Naive thymus-derived CD4-positive, alpha-beta T cell (primary cell): ENCODE measurements around the gene GPR157. TPM values are rescaled to one million over a fixed set of nuclear protein-coding genes. Genes with fewer than 3 reads are reported as not detected.

ENCODE experiments used
- ATAC-seq: fragments of 150-1000 bp; cut with Tn5 transposase; 2 replicates; pipeline ENCODE4 v1.10.0; 2021; ENCODE audit warnings: mild to moderate bottlenecking, moderate library complexity
- CTCF ChIA-PET: fragments of 350-600 bp; sonication (Branson Sonifier 250); formaldehyde crosslinking; loops from one replicate; lab custom pipeline; 2021; ENCODE audit warnings: antibody characterized with exemption; lab: Charles Lee
- POLR2A ChIA-PET: fragments of 350-600 bp; sonication (Branson Sonifier 250); formaldehyde crosslinking; loops from one replicate; lab custom pipeline; 2021; ENCODE audit warnings: antibody characterized with exemption, inconsistent platforms; lab: Charles Lee
- DNase-seq, 9 donors: peaks; one replicate each; pipeline versions ENCODE4 v3.0.0 to v3.0.0-alpha.2; 2020 to 2022; ENCODE audit warnings: mixed read lengths in 1 of 9
- H3K27ac ChIP-seq: one replicate; pipeline ENCODE4 v1.7.0; 2013; ENCODE audit warnings: mild to moderate bottlenecking, low read depth, low read length, moderate library complexity
- H3K27me3 ChIP-seq, 2 donors: one replicate each; pipeline ENCODE4 v1.7.0; 2013; ENCODE audit warnings: low read length in 2 of 2, mild to moderate bottlenecking in 2 of 2, moderate library complexity in 2 of 2; ENCODE audit not compliant: control insufficient read depth in 2 of 2, insufficient read depth in 2 of 2
- H3K36me3 ChIP-seq, 3 experiments: 1 replicate in 2 of 3; 2 replicates in 1 of 3; pipeline ENCODE4 v1.7.0; 2013; ENCODE audit warnings: low read length in 3 of 3, mild to moderate bottlenecking in 3 of 3, moderate library complexity in 1 of 3; ENCODE audit not compliant: insufficient read depth in 3 of 3, control insufficient read depth in 2 of 3
- H3K4me1 ChIP-seq, 2 donors: one replicate each; pipeline ENCODE4 v1.7.0; 2013; ENCODE audit warnings: low read length in 2 of 2, mild to moderate bottlenecking in 2 of 2, moderate library complexity in 1 of 2; ENCODE audit not compliant: control insufficient read depth in 2 of 2, insufficient read depth in 2 of 2
- H3K4me3 ChIP-seq: 2 replicates; pipeline ENCODE4 v1.7.0; 2013; ENCODE audit warnings: mild to moderate bottlenecking, low read length
- H3K9me3 ChIP-seq, 3 experiments: 1 replicate in 2 of 3; 2 replicates in 1 of 3; pipeline ENCODE4 v1.7.0; 2013; ENCODE audit warnings: low read length in 3 of 3; ENCODE audit not compliant: control insufficient read depth in 2 of 3
- H3K27ac Mint-ChIP-seq, 9 donors: one replicate each; pipeline ENCODE4 v1.8.0; 2020 to 2022; ENCODE audit warnings: mixed read lengths in 9 of 9, mild to moderate bottlenecking in 8 of 9, moderate library complexity in 5 of 9, inconsistent platforms in 2 of 9
- H3K27me3 Mint-ChIP-seq, 5 donors: one replicate each; pipeline ENCODE4 v1.8.0; 2021 to 2022; ENCODE audit warnings: mixed read lengths in 5 of 5, mild to moderate bottlenecking in 1 of 5
- H3K36me3 Mint-ChIP-seq, 5 donors: one replicate each; pipeline ENCODE4 v1.8.0; 2020 to 2022; ENCODE audit warnings: mixed read lengths in 5 of 5, mild to moderate bottlenecking in 3 of 5, inconsistent platforms in 1 of 5
- H3K4me1 Mint-ChIP-seq, 7 donors: one replicate each; pipeline ENCODE4 v1.8.0; 2020 to 2022; ENCODE audit warnings: mixed read lengths in 7 of 7, mild to moderate bottlenecking in 3 of 7, inconsistent platforms in 1 of 7
- H3K4me3 Mint-ChIP-seq, 10 donors: one replicate each; pipeline ENCODE4 v1.8.0; 2020 to 2022; ENCODE audit warnings: mild to moderate bottlenecking in 10 of 10, mixed read lengths in 10 of 10, moderate library complexity in 6 of 10, inconsistent platforms in 2 of 10
- H3K9me3 Mint-ChIP-seq, 11 donors: one replicate each; pipeline ENCODE4 v1.8.0; 2020 to 2022; ENCODE audit warnings: mixed read lengths in 11 of 11, mild to moderate bottlenecking in 4 of 11, inconsistent platforms in 1 of 11, moderate library complexity in 1 of 11
- intact Hi-C, 2 donors: fragments of 100-400 bp; cut with micrococcal nuclease; formaldehyde crosslinking; loops; one replicate each; pipeline ENCODE4 v1.15.1; 2023
- polyA plus RNA-seq, 2 donors: library from polyadenylated mRNA; unstranded; fragments of 300-500 nt; fragmentation: Illumina TruSeq; gene quantifications; one replicate each; pipeline ENCODE4 v1.2.3, GENCODE V29; 2021
- total RNA-seq, 6 experiments: library from RNA in 5 of 6; stranded (reverse) in 5 of 6; gene quantifications; 1 replicate in 5 of 6; 2 replicates in 1 of 6; pipeline ENCODE4 v1.2.3 and lab custom pipeline; 2021 to 2026

Gene GPR157
- total and polyA plus RNA-seq, 7 experiments from 2014 or later = 1.4 to 14.1 (median 5.2) TPM

DNA sequence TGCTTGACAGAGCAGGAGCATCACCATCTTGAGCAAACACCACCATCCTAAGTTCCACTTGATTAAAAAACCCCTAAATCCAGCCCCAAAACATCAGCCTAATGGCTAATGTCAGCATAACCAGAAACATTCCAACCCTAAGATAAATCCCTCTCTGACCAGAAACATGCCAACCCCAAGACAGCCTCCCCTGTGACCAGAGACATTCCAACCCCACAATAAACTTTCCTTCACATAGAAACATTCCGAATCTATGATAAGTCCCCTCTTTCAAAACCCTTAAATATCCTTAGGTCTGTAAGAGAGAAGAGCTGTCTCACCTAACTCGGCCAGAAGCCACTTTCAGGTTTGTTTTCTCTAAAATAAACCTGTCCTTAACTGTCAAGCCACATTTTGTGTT lies 42.1 kb downstream of the GPR157 start:
- ChIA-PET POLR2A (interaction anchor here (0.6 kb wide), 1 partner anchor 159 kb away, joined by 4 read pairs; no protein-coding TSS in a partner anchor), CTCF (no interaction called here)
- DNase-seq = no peak
- Histone ChIP-seq H3K27me3 (no peaks in the 10 kb centered on the region), H3K27ac (no peak overlapping the region), H3K4me3 (no peak overlapping the region), H3K36me3 (no peaks in the 10 kb centered on the region), H3K4me1 (no peaks in the 10 kb centered on the region), H3K9me3 (no peaks in the 10 kb centered on the region)
- Mint-ChIP-seq H3K4me3 (no peak overlapping the region), H3K4me1 (peaks cover 8 to 21% (median 13%) of the 10 kb centered on the region in 7 donors), H3K9me3 (no peaks in the 10 kb centered on the region), H3K27ac (peak overlapping the region in 1 of 9 donors; percentile 60), H3K27me3 (peaks cover 5 to 31% (median 5%) of the 10 kb centered on the region in 5 donors), H3K36me3 (peaks cover 0 to 1% (median 0%) of the 10 kb centered on the region in 5 donors)
- ATAC-seq = no peak
- intact Hi-C loops = no loop called here

DNA sequence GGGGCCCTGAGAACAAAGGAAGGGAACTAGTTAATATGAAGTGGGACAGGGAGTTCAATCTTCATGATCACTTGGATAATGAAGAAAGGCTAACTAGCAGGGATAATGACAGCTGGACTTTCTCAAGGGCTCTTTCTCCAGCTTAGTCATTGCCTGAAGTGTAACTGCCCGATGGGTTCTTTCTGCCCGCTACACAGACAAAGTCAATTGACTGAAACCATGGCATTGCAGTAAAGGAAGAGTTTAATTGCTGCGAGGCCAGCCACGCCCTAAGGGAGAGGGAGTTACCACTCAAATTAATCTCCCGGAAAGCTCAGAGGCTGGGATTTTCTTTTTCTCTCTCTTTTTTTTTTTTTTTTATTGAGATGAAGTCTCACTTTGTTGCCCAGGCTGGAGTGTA lies 42.9 kb downstream of the GPR157 start:
- Histone ChIP-seq H3K27ac (no peak overlapping the region), H3K4me3 (no peak overlapping the region), H3K27me3 (no peaks in the 10 kb centered on the region), H3K4me1 (no peaks in the 10 kb centered on the region), H3K9me3 (no peaks in the 10 kb centered on the region), H3K36me3 (no peaks in the 10 kb centered on the region)
- intact Hi-C loops = no loop called here
- Mint-ChIP-seq H3K27ac (no peak overlapping the region), H3K9me3 (no peaks in the 10 kb centered on the region), H3K4me3 (no peak overlapping the region), H3K27me3 (peaks cover 5 to 31% (median 5%) of the 10 kb centered on the region in 5 donors), H3K36me3 (peaks cover 0 to 1% (median 0%) of the 10 kb centered on the region in 5 donors), H3K4me1 (peaks cover 10 to 26% (median 13%) of the 10 kb centered on the region in 7 donors)
- DNase-seq = no peak
- ChIA-PET POLR2A (no interaction called here), CTCF (no interaction called here)
- ATAC-seq = no peak

DNA sequence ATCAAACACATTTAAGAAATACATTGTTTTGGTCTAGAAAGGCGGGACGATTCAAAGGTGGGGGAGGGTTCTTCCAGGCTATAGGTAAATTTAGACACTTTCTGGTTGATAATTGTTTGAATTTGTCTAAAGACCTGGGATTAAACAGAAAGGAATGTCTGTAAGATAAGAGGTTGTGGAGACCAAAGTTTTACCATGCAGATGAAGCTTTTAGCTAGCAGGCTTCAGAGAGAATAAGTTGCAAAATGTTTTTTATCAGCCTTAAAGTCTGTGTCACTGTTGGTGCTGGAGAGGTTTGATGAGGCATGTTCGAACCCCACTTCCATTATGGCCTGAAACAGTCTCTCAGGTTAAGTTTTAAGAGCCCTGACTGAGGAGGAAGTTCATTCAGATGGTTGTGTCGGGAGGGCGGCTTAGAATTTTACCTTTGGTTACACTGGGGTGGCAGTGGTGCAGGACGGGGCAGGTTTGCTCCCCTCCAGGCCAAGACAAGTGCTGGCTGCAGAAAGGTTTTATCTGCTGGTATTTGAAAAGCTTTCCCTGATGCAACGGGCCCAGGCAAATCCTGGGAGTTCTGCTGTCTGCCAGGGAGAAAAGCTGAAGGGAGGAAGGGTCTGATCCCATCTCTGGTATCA lies 43.5 kb downstream of the GPR157 start:
- Histone ChIP-seq H3K27ac (no peak overlapping the region), H3K9me3 (no peaks in the 10 kb centered on the region), H3K36me3 (no peaks in the 10 kb centered on the region), H3K4me1 (no peaks in the 10 kb centered on the region), H3K27me3 (no peaks in the 10 kb centered on the region), H3K4me3 (no peak overlapping the region)
- intact Hi-C loops = no loop called here
- no peak overlapping the region for H3K4me3 Mint-ChIP-seq
- peaks cover 0 to 2% (median 0%) of the 10 kb centered on the region in 5 donors for H3K36me3 Mint-ChIP-seq
- POLR2A ChIA-PET = no interaction called here
- DNase-seq (no peak), ATAC-seq (no peak)
- peaks cover 5 to 31% (median 5%) of the 10 kb centered on the region in 5 donors for H3K27me3 Mint-ChIP-seq
- CTCF ChIA-PET = no interaction called here
- peak overlapping the region in 1 of 9 donors; percentile 13 for H3K27ac Mint-ChIP-seq
- no peaks in the 10 kb centered on the region for H3K9me3 Mint-ChIP-seq
- peaks cover 10 to 30% (median 13%) of the 10 kb centered on the region in 7 donors for H3K4me1 Mint-ChIP-seq

DNA sequence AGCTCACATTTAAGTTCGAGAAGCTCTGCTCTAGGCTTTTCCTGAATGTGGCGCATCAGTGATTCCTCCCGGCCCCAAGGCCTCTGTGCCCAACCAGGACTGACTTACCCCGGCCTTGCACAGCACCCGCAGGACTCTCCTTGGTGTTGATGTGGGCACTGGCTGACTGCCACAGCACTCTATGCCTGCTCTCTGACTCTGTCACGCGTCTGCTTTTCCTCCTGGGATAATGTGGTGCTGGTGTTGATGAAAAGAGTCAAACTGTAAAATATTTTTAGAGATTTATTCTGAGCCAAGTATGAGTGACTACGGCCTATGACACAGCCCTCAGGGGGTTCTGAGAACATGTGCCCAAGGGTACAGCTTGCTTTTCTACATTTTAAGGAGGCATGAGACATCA lies 44.0 kb downstream of the GPR157 start:
- no peaks in the 10 kb centered on the region for H3K4me1 ChIP-seq
- Mint-ChIP-seq H3K27ac (peak overlapping the region in 1 of 9 donors; percentile 13), H3K4me3 (no peak overlapping the region), H3K36me3 (peaks cover 0 to 5% (median 0%) of the 10 kb centered on the region in 5 donors), H3K4me1 (peaks cover 10 to 33% (median 13%) of the 10 kb centered on the region in 7 donors), H3K9me3 (no peaks in the 10 kb centered on the region), H3K27me3 (peaks cover 5 to 32% (median 5%) of the 10 kb centered on the region in 5 donors)
- ATAC-seq (no peak), DNase-seq (no peak)
- intact Hi-C loops = no loop called here
- H3K27me3 ChIP-seq = no peaks in the 10 kb centered on the region
- no peak overlapping the region for H3K27ac ChIP-seq
- no peak overlapping the region for H3K4me3 ChIP-seq
- ChIA-PET POLR2A (no interaction called here), CTCF (no interaction called here)
- H3K9me3 ChIP-seq = no peaks in the 10 kb centered on the region
- no peaks in the 10 kb centered on the region for H3K36me3 ChIP-seq

DNA sequence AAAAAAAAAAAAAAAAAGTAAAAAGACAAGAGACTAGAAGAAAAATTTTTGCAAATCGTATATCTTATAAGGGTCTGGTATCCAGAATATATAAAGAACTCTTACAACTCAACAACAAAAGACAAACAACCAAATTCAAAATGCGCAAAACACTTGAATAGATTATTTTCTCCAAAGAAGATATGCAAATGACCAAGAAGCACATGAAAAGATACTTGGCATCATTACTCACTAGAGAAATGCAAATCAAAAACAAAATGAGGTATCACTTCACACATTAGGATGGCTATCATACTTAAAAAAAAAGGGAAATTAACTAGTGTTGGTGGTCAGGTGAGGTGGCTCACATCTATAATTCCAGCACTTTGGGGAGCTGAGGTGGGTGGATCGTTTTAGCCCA lies 47.4 kb downstream of the GPR157 start:
- Mint-ChIP-seq H3K9me3 (no peaks in the 10 kb centered on the region), H3K36me3 (peaks cover 0 to 10% (median 0%) of the 10 kb centered on the region in 5 donors), H3K27me3 (peaks cover 1 to 19% (median 11%) of the 10 kb centered on the region in 5 donors), H3K27ac (peak overlapping the region in 1 of 9 donors; percentile 32), H3K4me1 (peaks cover 18 to 59% (median 28%) of the 10 kb centered on the region in 7 donors), H3K4me3 (no peak overlapping the region)
- no peak overlapping the region for H3K27ac ChIP-seq
- CTCF ChIA-PET = interaction anchor here (0.6 to 0.7 kb wide), 2 partner anchors 26 to 1856 kb away, joined by 3 to 5 read pairs; no protein-coding TSS in a partner anchor
- POLR2A ChIA-PET = interaction anchor here (0.7 kb wide), 1 partner anchor 470 kb away, joined by 5 read pairs; no protein-coding TSS in a partner anchor
- no peak overlapping the region for H3K4me3 ChIP-seq
- no peaks in the 10 kb centered on the region for H3K9me3 ChIP-seq
- no peaks in the 10 kb centered on the region for H3K27me3 ChIP-seq
- ATAC-seq = no peak
- DNase-seq = no peak
- intact Hi-C loops = no loop called here
- H3K4me1 ChIP-seq = no peaks in the 10 kb centered on the region
- no peaks in the 10 kb centered on the region for H3K36me3 ChIP-seq

DNA sequence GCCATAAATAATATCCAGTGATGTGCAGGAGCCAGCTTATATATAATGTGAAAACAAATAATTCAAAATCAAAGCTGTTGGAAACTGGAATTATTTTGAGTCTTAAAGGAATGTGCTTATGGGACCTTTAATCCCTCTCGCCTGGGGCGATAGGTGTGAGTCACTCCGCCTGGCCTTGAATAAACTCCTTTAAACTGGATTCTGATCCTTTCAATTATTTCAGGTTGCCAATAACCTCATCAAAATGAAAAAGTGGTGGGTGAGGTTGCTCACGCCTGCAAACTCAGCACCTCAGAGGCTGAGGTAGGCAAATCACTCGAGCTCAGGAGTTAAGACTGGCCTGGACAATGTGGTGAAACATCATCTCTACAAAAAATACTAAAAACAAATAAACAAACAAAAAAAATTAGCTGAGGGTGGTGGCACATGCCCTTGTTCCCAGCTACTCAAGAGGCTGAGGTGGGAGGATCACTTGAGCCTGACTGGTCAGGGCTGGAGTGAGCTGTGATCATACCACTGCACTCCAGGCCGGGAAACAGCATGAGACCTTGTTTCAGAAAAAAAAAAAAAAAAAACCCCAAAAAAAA lies 48.1 kb downstream of the GPR157 start:
- CTCF ChIA-PET = interaction anchor here (0.6 kb wide), 1 partner anchor 1856 kb away, joined by 5 read pairs; no protein-coding TSS in a partner anchor
- POLR2A ChIA-PET = interaction anchor here (0.7 kb wide), 1 partner anchor 470 kb away, joined by 5 read pairs; no protein-coding TSS in a partner anchor
- intact Hi-C loops = no loop called here
- peak overlapping the region in 1 of 10 donors; percentile 41 for H3K4me3 Mint-ChIP-seq
- H3K9me3 Mint-ChIP-seq = no peaks in the 10 kb centered on the region
- ATAC-seq (no peak), DNase-seq (no peak)
- peaks cover 6 to 17% (median 12%) of the 10 kb centered on the region in 5 donors for H3K27me3 Mint-ChIP-seq
- H3K4me1 Mint-ChIP-seq = peaks cover 18 to 65% (median 32%) of the 10 kb centered on the region in 7 donors
- H3K9me3 ChIP-seq = no peaks in the 10 kb centered on the region
- no peak overlapping the region for H3K27ac Mint-ChIP-seq
- no peaks in the 10 kb centered on the region for H3K36me3 ChIP-seq
- peaks cover 0 to 10% (median 0%) of the 10 kb centered on the region in 5 donors for H3K36me3 Mint-ChIP-seq
- H3K27me3 ChIP-seq = no peaks in the 10 kb centered on the region
- no peak overlapping the region for H3K27ac ChIP-seq
- no peak overlapping the region for H3K4me3 ChIP-seq
- no peaks in the 10 kb centered on the region for H3K4me1 ChIP-seq
